Central memory CD8-positive, alpha-beta T cell (primary cell): ENCODE measurements around the gene EPM2A.
A peak's percentile ranks its signal among the peaks of the same experiment; 100 is the strongest.

Experiments used
- ATAC-seq: fragments of 150-1000 bp; cut with Tn5 transposase; replicated peaks from 2 replicates; pipeline ENCODE4 v1.10.0; 2022; ENCODE audit warnings: mild to moderate bottlenecking, moderate FRiP score, moderate number of reproducible peaks; ENCODE audit not compliant: poor library complexity, severe bottlenecking; ENCODE audit errors: extremely low read depth
- DNase-seq, 2 donors: peaks; one replicate each; pipeline ENCODE4 v3.0.0; 2021; ENCODE audit warnings: low spot score in 2 of 2
- H3K27ac Mint-ChIP-seq: one replicate; pipeline ENCODE4 v1.8.0; 2022; ENCODE audit warnings: low read depth, mild to moderate bottlenecking, moderate library complexity, mixed read lengths
- H3K27me3 Mint-ChIP-seq: one replicate; pipeline ENCODE4 v1.8.0; 2022; ENCODE audit warnings: mixed read lengths
- H3K36me3 Mint-ChIP-seq: one replicate; pipeline ENCODE4 v1.8.0; 2022; ENCODE audit warnings: mild to moderate bottlenecking, moderate library complexity, mixed read lengths; ENCODE audit not compliant: insufficient read depth
- H3K4me1 Mint-ChIP-seq: one replicate; pipeline ENCODE4 v1.8.0; 2022; ENCODE audit warnings: mixed read lengths
- H3K4me3 Mint-ChIP-seq: one replicate; pipeline ENCODE4 v1.8.0; 2022; ENCODE audit warnings: mild to moderate bottlenecking, moderate library complexity, mixed read lengths
- H3K9me3 Mint-ChIP-seq: one replicate; pipeline ENCODE4 v1.8.0; 2022; ENCODE audit warnings: mixed read lengths

Gene EPM2A

GRCh38 chr6:145735356-145736165 lies at the start of gene EPM2A:
Gene EPM2A, minus strand, starts transcription at chr6:145735520. Its CDS starts 22 bp downstream, at chr6:145735498.
- peak; percentile 79 for ATAC-seq
- DNase-seq: peak; percentile 42 to 50
- Mint-ChIP-seq H3K4me3 (peak within 1 kb of the TSS; percentile 99), H3K9me3 (no peaks in the 10 kb centered on the region), H3K27ac (peak within 1 kb of the TSS; percentile 98), H3K27me3 (no peaks in the 10 kb centered on the region), H3K36me3 (peaks cover 5% of the 10 kb centered on the region), H3K4me1 (peaks cover 5% of the 10 kb centered on the region)

- H3K4me3 Mint-ChIP-seq: no peak overlapping the region
- no peaks in the 10 kb centered on the region for H3K27me3 Mint-ChIP-seq
- no peaks in the 10 kb centered on the region for H3K36me3 Mint-ChIP-seq
- H3K27ac Mint-ChIP-seq: no peak overlapping the region
- DNase-seq (no peak), ATAC-seq (no peak)
- H3K4me1 Mint-ChIP-seq: no peaks in the 10 kb centered on the region
- no peaks in the 10 kb centered on the region for H3K9me3 Mint-ChIP-seq
Measured at GRCh38 chr6:145784683-145785082, 49.4 kb upstream of the EPM2A start.

- Mint-ChIP-seq H3K4me1 (no peaks in the 10 kb centered on the region), H3K4me3 (no peak overlapping the region), H3K9me3 (no peaks in the 10 kb centered on the region), H3K27me3 (no peaks in the 10 kb centered on the region), H3K27ac (no peak overlapping the region), H3K36me3 (no peaks in the 10 kb centered on the region)
- ATAC-seq (no peak), DNase-seq (no peak)
Measured at GRCh38 chr6:145783796-145784195, 48.5 kb upstream of the EPM2A start.

- Mint-ChIP-seq H3K4me3 (no peak overlapping the region), H3K4me1 (no peaks in the 10 kb centered on the region), H3K27ac (no peak overlapping the region), H3K36me3 (peaks cover 2% of the 10 kb centered on the region), H3K27me3 (no peaks in the 10 kb centered on the region), H3K9me3 (peaks cover 4% of the 10 kb centered on the region)
- ATAC-seq: no peak
- DNase-seq: no peak
Measured at GRCh38 chr6:145772846-145773245, 37.5 kb upstream of the EPM2A start.

GRCh38 chr6:145765449-145765848 lies 30.1 kb upstream of the EPM2A start:
- no peak overlapping the region for H3K4me3 Mint-ChIP-seq
- DNase-seq: no peak
- no peaks in the 10 kb centered on the region for H3K9me3 Mint-ChIP-seq
- no peaks in the 10 kb centered on the region for H3K4me1 Mint-ChIP-seq
- H3K27me3 Mint-ChIP-seq: no peaks in the 10 kb centered on the region
- no peak for ATAC-seq
- no peak overlapping the region for H3K27ac Mint-ChIP-seq
- H3K36me3 Mint-ChIP-seq: peaks cover 2% of the 10 kb centered on the region

- Mint-ChIP-seq H3K36me3 (no peaks in the 10 kb centered on the region), H3K4me1 (no peaks in the 10 kb centered on the region), H3K27ac (no peak overlapping the region), H3K27me3 (no peaks in the 10 kb centered on the region), H3K4me3 (no peak overlapping the region), H3K9me3 (no peaks in the 10 kb centered on the region)
- no peak for DNase-seq
- ATAC-seq: no peak
Measured at GRCh38 chr6:145763742-145764141, 28.4 kb upstream of the EPM2A start.

- Mint-ChIP-seq H3K9me3 (no peaks in the 10 kb centered on the region), H3K27me3 (no peaks in the 10 kb centered on the region), H3K4me3 (no peak overlapping the region), H3K4me1 (no peaks in the 10 kb centered on the region), H3K27ac (no peak overlapping the region), H3K36me3 (no peaks in the 10 kb centered on the region)
- ATAC-seq (no peak), DNase-seq (no peak)
Measured at GRCh38 chr6:145761584-145761983, 26.3 kb upstream of the EPM2A start.

- no peak for DNase-seq
- Mint-ChIP-seq H3K27me3 (peaks cover 9% of the 10 kb centered on the region), H3K36me3 (no peaks in the 10 kb centered on the region), H3K4me1 (no peaks in the 10 kb centered on the region), H3K27ac (no peak overlapping the region), H3K4me3 (no peak overlapping the region), H3K9me3 (no peaks in the 10 kb centered on the region)
- ATAC-seq: no peak
Measured at GRCh38 chr6:145758113-145758512, 22.8 kb upstream of the EPM2A start.

GRCh38 chr6:145756170-145756662 lies 20.9 kb upstream of the EPM2A start:
- no peak overlapping the region for H3K27ac Mint-ChIP-seq
- no peaks in the 10 kb centered on the region for H3K9me3 Mint-ChIP-seq
- H3K27me3 Mint-ChIP-seq: peaks cover 9% of the 10 kb centered on the region
- ATAC-seq (no peak), DNase-seq (no peak)
- no peaks in the 10 kb centered on the region for H3K4me1 Mint-ChIP-seq
- peaks cover 2% of the 10 kb centered on the region for H3K36me3 Mint-ChIP-seq
- no peak overlapping the region for H3K4me3 Mint-ChIP-seq

GRCh38 chr6:145755682-145756081 lies 20.4 kb upstream of the EPM2A start:
- Mint-ChIP-seq H3K27ac (no peak overlapping the region), H3K9me3 (no peaks in the 10 kb centered on the region), H3K4me1 (no peaks in the 10 kb centered on the region), H3K4me3 (no peak overlapping the region), H3K27me3 (peaks cover 9% of the 10 kb centered on the region), H3K36me3 (peaks cover 2% of the 10 kb centered on the region)
- ATAC-seq (no peak), DNase-seq (no peak)

- no peaks in the 10 kb centered on the region for H3K4me1 Mint-ChIP-seq
- H3K9me3 Mint-ChIP-seq: no peaks in the 10 kb centered on the region
- peaks cover 3% of the 10 kb centered on the region for H3K36me3 Mint-ChIP-seq
- H3K27ac Mint-ChIP-seq: no peak overlapping the region
- ATAC-seq: no peak
- H3K4me3 Mint-ChIP-seq: no peak overlapping the region
- no peak for DNase-seq
- H3K27me3 Mint-ChIP-seq: peaks cover 9% of the 10 kb centered on the region
Measured at GRCh38 chr6:145752638-145753037, 17.3 kb upstream of the EPM2A start.

- H3K9me3 Mint-ChIP-seq: no peaks in the 10 kb centered on the region
- peaks cover 6% of the 10 kb centered on the region for H3K27me3 Mint-ChIP-seq
- no peak overlapping the region for H3K4me3 Mint-ChIP-seq
- H3K27ac Mint-ChIP-seq: no peak overlapping the region
- H3K36me3 Mint-ChIP-seq: peaks cover 3% of the 10 kb centered on the region
- DNase-seq (no peak), ATAC-seq (no peak)
- H3K4me1 Mint-ChIP-seq: no peaks in the 10 kb centered on the region
Measured at GRCh38 chr6:145749632-145750031, 14.3 kb upstream of the EPM2A start.

- Mint-ChIP-seq H3K27me3 (peaks cover 7% of the 10 kb centered on the region), H3K27ac (no peak overlapping the region), H3K4me3 (no peak overlapping the region), H3K4me1 (no peaks in the 10 kb centered on the region), H3K9me3 (no peaks in the 10 kb centered on the region), H3K36me3 (peaks cover 2% of the 10 kb centered on the region)
- ATAC-seq (no peak), DNase-seq (no peak)
Measured at GRCh38 chr6:145745861-145746260, 10.5 kb upstream of the EPM2A start.
